IPS-NIHi7 (cell line): Measurements from ENCODE around the gene MYO10.

Experiments used
- DNase-seq: peaks from one replicate; pipeline ENCODE4 v3.0.0; 2012; ENCODE audit warnings: mixed read lengths; ENCODE audit errors: extremely low spot score

Gene MYO10

GRCh38 chr5:16943846-16944678 lies 8.0 kb upstream of the MYO10 start:
- DNase-seq, result no peak

GRCh38 chr5:16937503-16938161 lies 1.5 kb upstream of the MYO10 start:
- DNase-seq, result no peak

- DNase-seq, result no peak
Observed at GRCh38 chr5:16936989-16937438, 926 bp upstream of the MYO10 start.

- DNase-seq, result peak; percentile 26
Observed at GRCh38 chr5:16935231-16936149, 598 bp downstream of the MYO10 start.

GRCh38 chr5:16934677-16935153 lies 1.4 kb downstream of the MYO10 start:
- no peak for DNase-seq

GRCh38 chr5:16934123-16934522 lies 2.0 kb downstream of the MYO10 start:
- peak; percentile 74 for DNase-seq

- no peak for DNase-seq
Observed at GRCh38 chr5:16933337-16933736, 2.8 kb downstream of the MYO10 start.

- no peak for DNase-seq
Observed at GRCh38 chr5:16932401-16932800, 3.7 kb downstream of the MYO10 start.

- DNase-seq, result no peak
Observed at GRCh38 chr5:16931334-16932110, 4.6 kb downstream of the MYO10 start.

- DNase-seq, result no peak
Observed at GRCh38 chr5:16930496-16930895, 5.6 kb downstream of the MYO10 start.

GRCh38 chr5:16929831-16930230 lies 6.3 kb downstream of the MYO10 start:
- DNase-seq, result no peak

- no peak for DNase-seq
Observed at GRCh38 chr5:16929347-16929746, 6.7 kb downstream of the MYO10 start.

- DNase-seq, result no peak
Observed at GRCh38 chr5:16927613-16928012, 8.5 kb downstream of the MYO10 start.

- no peak for DNase-seq
Observed at GRCh38 chr5:16926417-16926816, 9.7 kb downstream of the MYO10 start.

GRCh38 chr5:16924206-16924605 lies 11.9 kb downstream of the MYO10 start:
- no peak for DNase-seq

GRCh38 chr5:16922430-16922829 lies 13.7 kb downstream of the MYO10 start:
- DNase-seq, result no peak

- DNase-seq, result no peak
Observed at GRCh38 chr5:16921211-16921610, 14.9 kb downstream of the MYO10 start.

GRCh38 chr5:16920109-16920816 lies 15.8 kb downstream of the MYO10 start:
- DNase-seq, result no peak

GRCh38 chr5:16918891-16919671 lies 17.0 kb downstream of the MYO10 start:
- DNase-seq, result no peak

GRCh38 chr5:16918156-16918555 lies 17.9 kb downstream of the MYO10 start:
- DNase-seq, result no peak
